Hepatocyte (in vitro differentiated cells): ENCODE results near the gene ANKRD13D. TPM values are rescaled to one million over a fixed set of nuclear protein-coding genes. Genes with fewer than 3 reads are reported as not detected.

ENCODE experiments used
- DNase-seq: peaks from one replicate; pipeline ENCODE4 v3.0.0-alpha.2; 2016; ENCODE audit warnings: low spot score
- H2AFZ ChIP-seq: fragments of 200-600 bp; sonication (generic); 2 replicates; pipeline ENCODE4 v1.6.0; 2016; ENCODE audit warnings: antibody characterized with exemption, mild to moderate bottlenecking
- H3K27ac ChIP-seq: fragments of 200-600 bp; sonication (generic); 2 replicates; pipeline ENCODE4 v1.5.1; 2016; ENCODE audit warnings: mild to moderate bottlenecking
- H3K27me3 ChIP-seq: fragments of 200-600 bp; sonication (generic); 2 replicates; pipeline ENCODE4 v1.6.1; 2016
- H3K36me3 ChIP-seq: fragments of 200-600 bp; sonication (generic); replicated peaks from 2 replicates; pipeline ENCODE4 v1.5.1; 2016; ENCODE audit warnings: low read depth; ENCODE audit not compliant: insufficient read depth
- H3K4me1 ChIP-seq: fragments of 200-600 bp; sonication (generic); 2 replicates; pipeline ENCODE4 v1.5.1; 2016; ENCODE audit warnings: mild to moderate bottlenecking, moderate library complexity; ENCODE audit not compliant: insufficient read depth
- H3K4me2 ChIP-seq: fragments of 200-600 bp; sonication (generic); 2 replicates; pipeline ENCODE4 v1.6.0; 2016
- H3K4me3 ChIP-seq: fragments of 200-600 bp; sonication (generic); 2 replicates; pipeline ENCODE4 v1.5.1; 2016; ENCODE audit warnings: mild to moderate bottlenecking
- H3K79me2 ChIP-seq: fragments of 200-600 bp; sonication (generic); 2 replicates; pipeline ENCODE4 v1.6.0; 2017; ENCODE audit warnings: mild to moderate bottlenecking
- H3K9me2 ChIP-seq: fragments of 200-600 bp; sonication (generic); replicated peaks from 2 replicates; pipeline ENCODE4 v1.6.0; 2017; ENCODE audit warnings: mild to moderate bottlenecking; ENCODE audit not compliant: insufficient read depth
- H3K9me3 ChIP-seq: fragments of 200-600 bp; sonication (generic); 2 replicates; pipeline ENCODE4 v1.5.1; 2016; ENCODE audit warnings: low read depth, mild to moderate bottlenecking
- H4K20me1 ChIP-seq: fragments of 200-600 bp; sonication (generic); 2 replicates; pipeline ENCODE4 v1.6.0; 2016; ENCODE audit warnings: mild to moderate bottlenecking; ENCODE audit not compliant: insufficient read depth, poor library complexity, severe bottlenecking
- CTCF ChIP-seq: fragments of 200-600 bp; sonication (generic); IDR thresholded peaks from 2 replicates; pipeline ENCODE4 v1.5.1; 2016; ENCODE audit warnings: antibody characterized with exemption, mild to moderate bottlenecking; ENCODE audit not compliant: poor library complexity
- EZH2 ChIP-seq: fragments of 200-600 bp; sonication (generic); IDR thresholded peaks from 2 replicates; pipeline ENCODE4 v1.6.1; 2016; ENCODE audit warnings: antibody characterized with exemption, mild to moderate bottlenecking, borderline replicate concordance
- EZH2phosphoT487 ChIP-seq: fragments of 200-600 bp; sonication (generic); IDR thresholded peaks from one replicate; pipeline ENCODE4 v1.6.1; 2018; ENCODE audit warnings: antibody characterized with exemption, mild to moderate bottlenecking, low read depth, moderate library complexity; ENCODE audit not compliant: unreplicated experiment, severe bottlenecking
- WGBS: methylation state at CpG from one replicate; pipeline ENCODE4 v1.1.6; 2016; ENCODE audit warnings: low lambda C conversion rate; ENCODE audit errors: missing lambda C conversion rate; 5-methylcytosine and 5-hydroxymethylcytosine counted together
- polyA plus RNA-seq: library from polyadenylated mRNA; unstranded; fragments of >200 nt; fragmentation: Nextera tagmentation; extraction: Ambion mirVana; gene quantifications from 2 replicates; pipeline ENCODE4 v1.2.1, GENCODE V29; 2016
- total RNA-seq: library from RNA; depleted of rRNA; stranded (reverse); fragments of >200 nt; gene quantifications from 2 replicates; pipeline ENCODE4 v1.2.3, GENCODE V29; 2014

ANKRD13D gene
- total and polyA plus RNA-seq, 2 experiments from 2014 or later: 25.3 to 49.5 TPM

- Histone ChIP-seq H3K27ac (no peak overlapping the region), H3K27me3 (no peaks in the 10 kb centered on the region), H3K9me2 (no peaks in the 10 kb centered on the region), H3K79me2 (no peaks in the 10 kb centered on the region), H3K4me2 (no peak overlapping the region), H4K20me1 (no peaks in the 10 kb centered on the region), H2AFZ (no peak overlapping the region), H3K9me3 (no peaks in the 10 kb centered on the region), H3K4me1 (peaks cover 14% of the 10 kb centered on the region), H3K36me3 (no peaks in the 10 kb centered on the region), H3K4me3 (no peak overlapping the region)
- no peak for DNase-seq
- 96% methylated on average over 12 of the region's 13 CpGs for WGBS
- TF ChIP-seq CTCF (no peak), EZH2phosphoT487 (no peak), EZH2 (no peak)
Measured at GRCh38 chr11:67283481-67283963, 5.6 kb upstream of the ANKRD13D start.

GRCh38 chr11:67284811-67285540 is 4.1 kb upstream of the ANKRD13D start:
- 96% methylated on average over 42 of the region's 45 CpGs for WGBS
- no peak overlapping the region for H3K4me2 ChIP-seq
- H3K79me2 ChIP-seq: peaks cover 6% of the 10 kb centered on the region
- H3K27ac ChIP-seq: no peak overlapping the region
- H3K27me3 ChIP-seq: no peaks in the 10 kb centered on the region
- no peak overlapping the region for H2AFZ ChIP-seq
- H3K4me3 ChIP-seq: no peak overlapping the region
- H3K9me3 ChIP-seq: no peaks in the 10 kb centered on the region
- no peaks in the 10 kb centered on the region for H3K36me3 ChIP-seq
- no peaks in the 10 kb centered on the region for H4K20me1 ChIP-seq
- H3K4me1 ChIP-seq: peaks cover 16% of the 10 kb centered on the region
- TF ChIP-seq EZH2 (no peak), EZH2phosphoT487 (no peak), CTCF (no peak)
- no peaks in the 10 kb centered on the region for H3K9me2 ChIP-seq
- DNase-seq: no peak

GRCh38 chr11:67285541-67286498 is 3.3 kb upstream of the ANKRD13D start:
- H3K4me3 ChIP-seq: no peak overlapping the region
- peaks cover 20% of the 10 kb centered on the region for H3K4me1 ChIP-seq
- no peaks in the 10 kb centered on the region for H3K36me3 ChIP-seq
- no peak overlapping the region for H3K27ac ChIP-seq
- no peaks in the 10 kb centered on the region for H3K9me2 ChIP-seq
- no peaks in the 10 kb centered on the region for H4K20me1 ChIP-seq
- H2AFZ ChIP-seq: no peak overlapping the region
- TF ChIP-seq EZH2phosphoT487: no peak
- no peak for TF ChIP-seq EZH2
- TF ChIP-seq CTCF: no peak
- H3K9me3 ChIP-seq: no peaks in the 10 kb centered on the region
- H3K4me2 ChIP-seq: no peak overlapping the region
- DNase-seq: no peak
- WGBS: 95% methylated on average over 23 of the region's 39 CpGs
- H3K27me3 ChIP-seq: no peaks in the 10 kb centered on the region
- peaks cover 15% of the 10 kb centered on the region for H3K79me2 ChIP-seq
